HepG2 (cell line): Measurements from ENCODE around the gene GMEB2. TPM values are rescaled to one million over a fixed set of nuclear protein-coding genes. Genes with fewer than 3 reads are reported as not detected.

ENCODE experiments used
- BATF2 ChIP-seq: sonication (generic); formaldehyde crosslinking; IDR thresholded peaks from 2 replicates; pipeline ENCODE4 v1.8.0; 2022; ENCODE audit warnings: mild to moderate bottlenecking, missing genetic modification reagents, moderate library complexity
- BCL6 ChIP-seq: IDR thresholded peaks from 2 replicates; pipeline ENCODE4 v1.6.1; 2016; ENCODE audit warnings: missing genetic modification reagents, missing compliant biosample characterization
- FOSL2 ChIP-seq: sonication (generic); formaldehyde crosslinking; IDR thresholded peaks from 2 replicates; pipeline ENCODE4 v1.4.0; 2020; ENCODE audit warnings: missing genetic modification reagents
- FOXO1 ChIP-seq: sonication (generic); formaldehyde crosslinking; IDR thresholded peaks from 2 replicates; pipeline ENCODE4 v1.4.0; 2020; ENCODE audit warnings: missing genetic modification reagents
- LBX2 ChIP-seq: sonication (generic); formaldehyde crosslinking; IDR thresholded peaks from 2 replicates; pipeline ENCODE4 v1.5.0; 2020; ENCODE audit warnings: missing genetic modification reagents, mild to moderate bottlenecking, borderline replicate concordance
- MTF2 ChIP-seq: sonication (generic); formaldehyde crosslinking; IDR thresholded peaks from 2 replicates; pipeline ENCODE4 v1.5.0; 2020; ENCODE audit warnings: missing genetic modification reagents, borderline replicate concordance
- MYC ChIP-seq: sonication (generic); formaldehyde crosslinking; IDR thresholded peaks from 2 replicates; pipeline ENCODE4 v1.9.0; 2021; ENCODE audit warnings: missing genetic modification reagents, borderline replicate concordance
- NR2F1 ChIP-seq, 2 experiments: fragments of 450-650 bp in 1 of 2; formaldehyde crosslinking in 1 of 2; IDR thresholded peaks; 2 replicates each; pipeline versions ENCODE4 v1.5.0 to v1.6.1; 2016 to 2020; ENCODE audit warnings: mild to moderate bottlenecking in 1 of 2, missing compliant biosample characterization in 1 of 2, missing genetic modification reagents in 1 of 2, moderate library complexity in 1 of 2
- SAP130 ChIP-seq: IDR thresholded peaks from 2 replicates; pipeline ENCODE4 v1.6.1; 2016; ENCODE audit warnings: low read depth
- SMC3 ChIP-seq: IDR thresholded peaks from 2 replicates; pipeline ENCODE4 v1.6.1; 2011; ENCODE audit warnings: low read length, improper control_type of control experiment
- SPEN ChIP-seq: sonication (generic); formaldehyde crosslinking; IDR thresholded peaks from 2 replicates; pipeline ENCODE4 v1.5.1; 2020; ENCODE audit warnings: low read depth, mild to moderate bottlenecking, missing genetic modification reagents
- SRSF4 ChIP-seq: fragments of 200-400 bp; formaldehyde crosslinking; IDR thresholded peaks from one replicate; pipeline ENCODE4 v1.6.1; 2018; ENCODE audit warnings: mild to moderate bottlenecking, low read depth, low read length, moderate library complexity; ENCODE audit not compliant: poor library complexity, severe bottlenecking
- TOPORS ChIP-seq: sonication (generic); formaldehyde crosslinking; IDR thresholded peaks from 2 replicates; pipeline ENCODE4 v1.8.0; 2023; ENCODE audit warnings: mild to moderate bottlenecking, missing genetic modification reagents
- U2AF1 ChIP-seq: fragments of 200-400 bp; formaldehyde crosslinking; optimal IDR thresholded peaks from 2 replicates; pipeline ENCODE3; 2017; ENCODE audit warnings: mild to moderate bottlenecking, low read depth, low read length
- ZFX ChIP-seq: sonication (generic); formaldehyde crosslinking; IDR thresholded peaks from 2 replicates; pipeline ENCODE4 v1.4.0; 2020; ENCODE audit warnings: mild to moderate bottlenecking, low read depth, missing genetic modification reagents, moderate library complexity
- ZNF10 ChIP-seq: sonication (generic); formaldehyde crosslinking; IDR thresholded peaks from 2 replicates; pipeline ENCODE4 v1.4.0; 2020; ENCODE audit warnings: mild to moderate bottlenecking, low read depth, missing genetic modification reagents, borderline replicate concordance
- ZNF33A ChIP-seq: sonication (generic); formaldehyde crosslinking; IDR thresholded peaks from 2 replicates; pipeline ENCODE4 v1.5.1; 2020; ENCODE audit warnings: missing genetic modification reagents, mild to moderate bottlenecking, moderate library complexity, borderline replicate concordance
- ZNF451 ChIP-seq: sonication (generic); formaldehyde crosslinking; IDR thresholded peaks from 2 replicates; pipeline ENCODE4 v1.5.0; 2020; ENCODE audit warnings: mild to moderate bottlenecking, missing genetic modification reagents
- polyA plus RNA-seq, 8 experiments: library from polyadenylated mRNA; depleted of rRNA in 3 of 8; stranded (reverse) in 7 of 8; unstranded in 1 of 8; fragments of >200 nt; fragmentation: Illumina TruSeq in 4 of 8; extraction: Trizol in 4 of 8; gene quantifications; 2 replicates each; pipeline versions ENCODE4 v1.2.1 to v1.2.3, GENCODE V29; 2011 to 2016; ENCODE audit warnings: low read depth in 4 of 8, missing spikeins in 1 of 8, mixed read lengths in 1 of 8; ENCODE audit not compliant: insufficient read depth in 1 of 8
- total RNA-seq, 5 experiments: library from RNA; depleted of rRNA; stranded (reverse); fragments of >200 nt; fragmentation: Illumina TruSeq; extraction: Trizol; gene quantifications; 2 replicates each; pipeline ENCODE4 v1.2.3, GENCODE V29; 2016; ENCODE audit warnings: low read depth in 1 of 5
- TF ChIP-seq, protein P1 (sequence below): sonication (generic); formaldehyde crosslinking; IDR thresholded peaks from 2 replicates; pipeline ENCODE4 v1.8.0; 2022; ENCODE audit warnings: mild to moderate bottlenecking, missing genetic modification reagents
- TF ChIP-seq, protein P2 (sequence below): sonication (generic); formaldehyde crosslinking; IDR thresholded peaks from 2 replicates; pipeline ENCODE4 v1.4.0; 2020; ENCODE audit warnings: missing genetic modification reagents, mild to moderate bottlenecking, borderline replicate concordance
- TF ChIP-seq, protein P3 (sequence below): sonication (generic); formaldehyde crosslinking; IDR thresholded peaks from 2 replicates; pipeline ENCODE4 v1.4.0; 2020; ENCODE audit warnings: mild to moderate bottlenecking, missing genetic modification reagents
- TF ChIP-seq, protein P4 (sequence below): sonication (generic); formaldehyde crosslinking; IDR thresholded peaks from 2 replicates; pipeline ENCODE4 v1.8.0; 2022; ENCODE audit warnings: mild to moderate bottlenecking, missing genetic modification reagents, moderate library complexity

Gene GMEB2
- total and polyA plus RNA-seq, 2 of the 13 experiments (the other 11 are each of a cell fraction or from before 2014, with no cell fraction given): 10.6 to 12.4 TPM

DNA sequence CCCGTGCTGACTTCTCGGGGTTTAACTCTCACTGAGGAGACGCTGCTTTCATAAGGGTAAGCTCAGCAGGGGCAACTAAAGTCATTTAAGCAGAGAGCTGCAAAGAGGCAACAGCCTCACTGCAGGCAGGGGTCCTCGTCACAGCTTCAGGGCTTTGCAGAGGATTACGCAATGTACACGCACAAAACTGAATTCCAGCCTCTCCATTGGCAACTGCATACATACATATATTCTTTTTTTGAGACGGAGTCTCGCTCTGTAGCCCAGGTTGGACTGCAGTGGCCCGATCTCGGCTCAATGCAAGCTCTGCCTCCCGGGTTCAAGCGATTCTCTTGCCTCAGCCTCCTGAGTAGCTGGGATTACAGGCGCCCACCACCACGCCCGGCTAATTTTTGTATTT, 2.4 kb downstream of the GMEB2 start (continued):
- TF ChIP-seq SMC3 (peak; percentile 60), ZNF10 (no peak), MYC (CRISPR knock-in tag) (no peak), SAP130 (CRISPR knock-in tag) (peak; percentile 61; the same call in 1 of the 2 replicates), SPEN (no peak), ZNF33A (CRISPR knock-in tag) (no peak), FOXO1 (CRISPR knock-in tag) (0 out of 2 replicates have a peak, but pooled peaks have one; percentile 12), TOPORS (no peak), MTF2 (CRISPR knock-in tag) (no peak), SRSF4 (no peak), FOSL2 (peak; percentile 46), BCL6 (CRISPR knock-in tag) (no peak), BATF2 (CRISPR knock-in tag) (no peak), LBX2 (CRISPR knock-in tag) (no peak), U2AF1 (no peak), NR2F1 (CRISPR knock-in tag; IDR thresholded peaks at IDR 0.05) (0 out of 4 replicates have a peak, but pooled peaks of 1 of the 2 experiments have one; percentile 14), ZNF451 (CRISPR knock-in tag) (no peak), ZFX (peak; percentile 30; the same call in 1 of the 2 replicates)
- TF ChIP-seq, protein P1, sequence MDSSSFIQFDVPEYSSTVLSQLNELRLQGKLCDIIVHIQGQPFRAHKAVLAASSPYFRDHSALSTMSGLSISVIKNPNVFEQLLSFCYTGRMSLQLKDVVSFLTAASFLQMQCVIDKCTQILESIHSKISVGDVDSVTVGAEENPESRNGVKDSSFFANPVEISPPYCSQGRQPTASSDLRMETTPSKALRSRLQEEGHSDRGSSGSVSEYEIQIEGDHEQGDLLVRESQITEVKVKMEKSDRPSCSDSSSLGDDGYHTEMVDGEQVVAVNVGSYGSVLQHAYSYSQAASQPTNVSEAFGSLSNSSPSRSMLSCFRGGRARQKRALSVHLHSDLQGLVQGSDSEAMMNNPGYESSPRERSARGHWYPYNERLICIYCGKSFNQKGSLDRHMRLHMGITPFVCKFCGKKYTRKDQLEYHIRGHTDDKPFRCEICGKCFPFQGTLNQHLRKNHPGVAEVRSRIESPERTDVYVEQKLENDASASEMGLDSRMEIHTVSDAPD (CRISPR knock-in tag): no peak
- TF ChIP-seq, protein P2, sequence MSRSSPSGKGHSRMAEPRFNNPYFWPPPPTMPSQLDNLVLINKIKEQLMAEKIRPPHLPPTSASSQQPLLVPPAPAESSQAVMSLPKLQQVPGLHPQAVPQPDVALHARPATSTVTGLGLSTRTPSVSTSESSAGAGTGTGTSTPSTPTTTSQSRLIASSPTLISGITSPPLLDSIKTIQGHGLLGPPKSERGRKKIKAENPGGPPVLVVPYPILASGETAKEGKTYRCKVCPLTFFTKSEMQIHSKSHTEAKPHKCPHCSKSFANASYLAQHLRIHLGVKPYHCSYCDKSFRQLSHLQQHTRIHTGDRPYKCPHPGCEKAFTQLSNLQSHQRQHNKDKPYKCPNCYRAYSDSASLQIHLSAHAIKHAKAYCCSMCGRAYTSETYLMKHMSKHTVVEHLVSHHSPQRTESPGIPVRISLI (CRISPR knock-in tag): no peak
- TF ChIP-seq, protein P3, sequence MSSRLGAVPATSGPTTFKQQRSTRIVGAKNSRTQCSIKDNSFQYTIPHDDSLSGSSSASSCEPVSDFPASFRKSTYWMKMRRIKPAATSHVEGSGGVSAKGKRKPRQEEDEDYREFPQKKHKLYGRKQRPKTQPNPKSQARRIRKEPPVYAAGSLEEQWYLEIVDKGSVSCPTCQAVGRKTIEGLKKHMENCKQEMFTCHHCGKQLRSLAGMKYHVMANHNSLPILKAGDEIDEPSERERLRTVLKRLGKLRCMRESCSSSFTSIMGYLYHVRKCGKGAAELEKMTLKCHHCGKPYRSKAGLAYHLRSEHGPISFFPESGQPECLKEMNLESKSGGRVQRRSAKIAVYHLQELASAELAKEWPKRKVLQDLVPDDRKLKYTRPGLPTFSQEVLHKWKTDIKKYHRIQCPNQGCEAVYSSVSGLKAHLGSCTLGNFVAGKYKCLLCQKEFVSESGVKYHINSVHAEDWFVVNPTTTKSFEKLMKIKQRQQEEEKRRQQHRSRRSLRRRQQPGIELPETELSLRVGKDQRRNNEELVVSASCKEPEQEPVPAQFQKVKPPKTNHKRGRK (CRISPR knock-in tag): no peak
- TF ChIP-seq, protein P4, sequence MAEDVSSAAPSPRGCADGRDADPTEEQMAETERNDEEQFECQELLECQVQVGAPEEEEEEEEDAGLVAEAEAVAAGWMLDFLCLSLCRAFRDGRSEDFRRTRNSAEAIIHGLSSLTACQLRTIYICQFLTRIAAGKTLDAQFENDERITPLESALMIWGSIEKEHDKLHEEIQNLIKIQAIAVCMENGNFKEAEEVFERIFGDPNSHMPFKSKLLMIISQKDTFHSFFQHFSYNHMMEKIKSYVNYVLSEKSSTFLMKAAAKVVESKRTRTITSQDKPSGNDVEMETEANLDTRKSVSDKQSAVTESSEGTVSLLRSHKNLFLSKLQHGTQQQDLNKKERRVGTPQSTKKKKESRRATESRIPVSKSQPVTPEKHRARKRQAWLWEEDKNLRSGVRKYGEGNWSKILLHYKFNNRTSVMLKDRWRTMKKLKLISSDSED: no peak
